ENCODE data around the gene SPIN4.

GRCh38 chrX:63299596-63299995 lies 51.5 kb downstream of the SPIN4 start:
- no peak for TF ChIP-seq CTCF (IDR thresholded peaks at IDR 0.05)
- no peak for TF ChIP-seq POLR2AphosphoS5 (IDR thresholded peaks at IDR 0.05)
- TF ChIP-seq POLR2A (IDR thresholded peaks at IDR 0.05) = no peak
- TF ChIP-seq EP300 (IDR thresholded peaks at IDR 0.05) = no peak

Data from upper lobe of left lung (tissue), 4 donors.